ENCODE measurements around the gene HPS1.

HPS1 gene

GRCh38 chr10:98431016-98431415 lies 15.7 kb downstream of the HPS1 start:
- DNase-seq: no peak

DNA sequence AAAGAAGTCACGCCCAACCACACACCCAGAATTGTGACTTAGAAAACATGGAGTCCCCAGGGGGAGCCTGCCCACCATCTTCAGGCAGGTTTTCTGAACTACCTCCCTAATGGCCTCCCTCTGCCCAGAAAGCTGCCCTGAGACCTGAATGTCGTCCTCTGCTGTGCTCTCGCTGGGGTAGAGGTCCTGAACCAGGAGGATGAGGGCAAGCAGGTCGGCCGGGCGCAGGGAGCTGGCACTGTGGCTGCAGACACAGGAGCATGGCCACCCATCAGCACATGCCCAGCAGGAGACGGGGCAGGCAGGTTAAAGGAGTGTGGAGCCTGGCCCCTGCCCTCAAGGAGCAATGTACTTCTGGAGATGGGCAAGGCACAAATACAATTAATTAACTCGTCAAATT lies 16.3 kb downstream of the HPS1 start:
- no peak for DNase-seq

DNA sequence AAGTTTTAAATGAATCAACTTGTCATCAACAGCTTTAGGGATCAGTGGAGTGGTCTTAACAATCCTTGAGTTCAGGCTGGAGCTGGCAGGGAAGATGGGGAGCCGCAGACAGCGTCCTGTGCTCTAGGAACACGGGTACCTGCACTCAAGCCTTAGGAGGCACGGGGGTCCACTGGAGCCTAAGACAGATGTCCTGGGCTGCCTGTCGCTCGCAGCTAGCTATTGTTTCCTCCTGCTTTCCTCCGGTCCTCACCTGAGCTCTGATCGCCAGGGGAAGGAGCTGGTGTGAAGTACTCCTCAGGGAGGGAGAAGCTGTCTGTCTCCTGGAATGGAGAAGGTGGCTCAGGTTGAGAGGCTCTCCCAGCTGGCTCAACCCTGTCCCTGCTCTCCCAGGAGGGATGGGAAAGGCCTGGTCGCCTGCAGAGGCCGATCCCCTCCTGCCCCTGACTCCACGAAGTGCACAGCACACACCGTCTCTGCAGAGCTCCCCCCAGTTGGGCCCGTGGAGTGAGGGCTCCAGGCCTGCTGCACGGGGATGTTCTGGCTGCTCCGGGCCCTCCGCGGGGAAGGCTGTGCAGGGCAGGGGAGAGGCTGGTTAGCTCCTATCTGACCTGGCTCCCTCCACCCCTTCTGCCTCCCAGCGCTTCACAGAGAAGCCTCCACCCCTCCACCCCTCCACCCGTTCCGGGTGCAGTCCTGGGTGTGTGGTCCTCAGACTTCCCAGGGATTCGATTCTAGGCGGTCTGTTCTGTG lies 17.2 kb downstream of the HPS1 start:
- DNase-seq: no peak

DNA sequence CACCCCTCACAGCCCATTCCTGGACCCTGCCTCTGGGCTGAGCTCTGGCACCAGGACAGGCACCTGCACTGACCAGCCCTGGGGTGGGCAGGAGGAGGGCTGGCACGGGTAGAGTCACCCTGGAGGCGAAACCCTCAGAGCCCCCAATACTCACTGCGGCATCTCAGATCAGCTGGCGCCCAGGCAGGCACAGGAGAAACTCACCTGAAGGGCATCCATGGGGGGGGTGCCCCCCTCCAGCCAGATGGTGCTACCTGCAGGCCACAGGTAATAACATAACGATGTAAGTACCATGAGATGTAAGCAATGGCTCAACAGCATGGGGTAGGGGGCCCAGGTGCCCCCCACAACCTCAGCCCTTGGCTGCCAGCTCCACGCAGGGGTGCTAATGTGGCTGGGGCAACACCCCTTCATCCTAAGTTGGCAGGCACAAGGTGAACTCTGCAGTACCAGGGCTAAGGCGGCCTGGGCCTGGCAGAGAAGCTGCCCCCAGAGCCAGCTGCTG lies 19.7 kb downstream of the HPS1 start:
- DNase-seq: no peak

DNA sequence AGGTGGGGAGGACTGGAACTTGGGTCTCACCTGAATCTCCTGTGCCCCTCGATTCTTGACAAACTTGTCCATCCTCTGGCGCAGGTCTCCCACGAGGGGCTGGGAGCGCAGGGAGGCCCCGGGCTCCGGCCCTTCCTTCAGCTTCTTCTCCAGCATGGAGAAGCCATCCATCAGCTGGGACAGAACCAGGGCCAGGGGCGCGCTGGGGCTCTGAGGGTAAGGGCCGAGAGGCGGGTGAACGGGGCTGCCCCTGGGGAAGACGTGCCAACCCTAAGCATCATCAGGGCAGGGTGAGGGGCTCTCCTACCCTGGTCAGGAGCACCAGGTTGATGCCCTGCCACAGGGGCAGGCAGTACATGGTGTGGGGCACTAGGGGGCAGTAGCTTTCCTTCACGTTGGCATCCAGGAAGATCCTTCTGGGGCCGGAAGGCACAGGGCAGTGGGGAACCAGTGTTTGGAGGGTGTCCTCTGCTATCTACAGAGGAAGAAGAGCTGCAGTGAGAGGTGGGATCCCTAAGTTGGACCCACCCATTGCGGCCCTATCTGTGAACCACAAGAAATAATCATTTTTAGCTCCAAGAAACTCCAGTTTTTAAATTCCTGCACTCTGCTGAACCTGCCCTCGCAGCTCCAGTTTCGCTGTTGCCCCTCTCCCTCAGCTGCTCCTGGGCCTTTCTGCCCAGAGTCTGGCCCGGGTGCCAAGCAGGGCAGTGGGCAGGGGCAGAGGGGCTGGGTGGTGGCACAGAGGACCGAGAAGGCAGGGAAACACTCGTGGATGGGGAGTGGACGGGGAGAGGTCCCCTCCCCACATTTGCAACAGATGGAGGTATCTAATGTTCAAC lies 21.0 kb downstream of the HPS1 start:
- DNase-seq: peak; percentile 60

DNA sequence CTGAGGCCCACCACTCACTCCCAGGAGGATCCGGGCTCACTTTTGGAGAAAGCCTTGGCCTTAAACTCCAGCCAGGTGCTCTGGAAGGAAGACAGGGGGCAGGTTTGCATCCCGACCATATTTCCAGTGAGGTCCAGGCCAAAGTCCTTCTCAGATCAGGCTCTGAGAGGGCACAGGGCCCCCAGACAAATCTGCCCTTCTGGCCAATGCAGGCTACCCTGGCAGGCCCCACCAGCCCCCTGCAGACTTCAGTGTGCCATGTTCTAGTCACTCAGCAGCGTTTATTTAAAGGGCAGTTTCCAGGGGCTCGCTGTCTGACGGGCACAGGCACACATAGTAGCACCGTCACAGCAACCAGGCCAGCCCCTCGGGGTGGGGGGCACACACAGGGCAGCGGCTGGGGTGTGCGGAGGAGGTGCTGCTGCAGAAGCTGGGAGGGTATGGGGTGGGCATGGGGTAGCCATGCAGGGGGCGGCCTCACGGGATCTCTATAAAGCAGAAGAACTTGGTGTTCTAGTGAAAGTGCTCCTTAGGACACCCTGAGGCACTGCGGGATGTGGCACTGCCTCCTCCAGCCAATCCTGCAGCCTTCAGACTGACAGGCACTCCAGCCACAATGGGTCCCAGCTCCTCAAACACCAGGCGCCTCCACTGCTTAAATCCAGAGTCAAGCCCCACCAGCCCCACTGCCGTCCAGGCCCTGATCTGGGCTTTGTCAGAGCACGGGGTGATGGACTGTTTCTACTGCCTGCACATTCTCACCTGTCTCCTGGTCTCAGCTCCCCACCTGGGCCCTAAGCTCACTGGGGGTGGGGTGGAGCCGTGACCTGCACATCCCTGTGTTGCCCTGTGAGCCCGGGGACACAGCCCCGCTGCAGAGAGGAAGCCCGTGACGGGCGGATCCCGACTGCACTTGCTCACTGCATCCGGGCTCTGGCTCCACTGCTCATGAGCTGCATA lies 22.2 kb downstream of the HPS1 start:
- DNase-seq: no peak

GRCh38 chr10:98423691-98424120 lies 23.0 kb downstream of the HPS1 start:
- DNase-seq: no peak

GRCh38 chr10:98422182-98422581 lies 24.6 kb downstream of the HPS1 start:
- DNase-seq: no peak

GRCh38 chr10:98420786-98421185 lies 25.9 kb downstream of the HPS1 start:
- DNase-seq: no peak

DNA sequence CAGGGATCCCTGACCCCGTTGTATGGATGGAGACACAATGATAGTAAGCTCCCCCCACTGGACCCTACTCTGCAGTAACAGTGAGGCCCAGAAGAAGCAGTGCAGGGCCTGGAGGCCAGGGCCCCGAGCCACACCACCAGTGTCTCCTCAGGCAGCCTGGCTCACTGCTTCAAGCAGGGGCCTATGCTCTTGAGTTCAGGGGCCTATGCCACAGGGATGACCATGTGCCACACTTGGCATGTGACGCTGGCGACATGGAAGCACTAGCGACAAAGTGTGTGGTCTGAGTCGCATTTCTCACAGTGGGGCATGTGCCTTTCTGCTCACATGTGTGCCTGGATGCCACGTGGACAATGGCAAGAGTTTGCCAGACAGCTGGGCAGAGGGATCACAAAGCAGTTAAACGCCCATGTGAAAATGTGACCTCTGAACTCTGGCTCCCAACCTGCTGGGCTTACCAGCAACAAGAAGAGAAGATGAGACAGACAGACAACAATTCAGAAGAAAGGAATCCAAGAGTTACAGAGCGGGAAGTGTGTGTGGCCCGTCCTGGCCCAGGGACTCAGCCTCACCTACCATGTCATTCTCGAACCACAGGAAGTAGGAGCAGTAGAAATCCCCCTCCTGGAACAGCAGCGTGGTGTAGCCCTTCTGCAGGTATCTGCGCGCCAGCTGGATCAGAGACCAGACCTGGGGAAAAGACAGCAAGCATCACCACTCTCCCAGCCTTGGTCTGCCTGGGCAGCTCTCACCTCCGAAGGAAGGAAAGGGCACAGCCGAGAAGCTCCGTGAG lies 27.1 kb downstream of the HPS1 start:
- DNase-seq: no peak

DNA sequence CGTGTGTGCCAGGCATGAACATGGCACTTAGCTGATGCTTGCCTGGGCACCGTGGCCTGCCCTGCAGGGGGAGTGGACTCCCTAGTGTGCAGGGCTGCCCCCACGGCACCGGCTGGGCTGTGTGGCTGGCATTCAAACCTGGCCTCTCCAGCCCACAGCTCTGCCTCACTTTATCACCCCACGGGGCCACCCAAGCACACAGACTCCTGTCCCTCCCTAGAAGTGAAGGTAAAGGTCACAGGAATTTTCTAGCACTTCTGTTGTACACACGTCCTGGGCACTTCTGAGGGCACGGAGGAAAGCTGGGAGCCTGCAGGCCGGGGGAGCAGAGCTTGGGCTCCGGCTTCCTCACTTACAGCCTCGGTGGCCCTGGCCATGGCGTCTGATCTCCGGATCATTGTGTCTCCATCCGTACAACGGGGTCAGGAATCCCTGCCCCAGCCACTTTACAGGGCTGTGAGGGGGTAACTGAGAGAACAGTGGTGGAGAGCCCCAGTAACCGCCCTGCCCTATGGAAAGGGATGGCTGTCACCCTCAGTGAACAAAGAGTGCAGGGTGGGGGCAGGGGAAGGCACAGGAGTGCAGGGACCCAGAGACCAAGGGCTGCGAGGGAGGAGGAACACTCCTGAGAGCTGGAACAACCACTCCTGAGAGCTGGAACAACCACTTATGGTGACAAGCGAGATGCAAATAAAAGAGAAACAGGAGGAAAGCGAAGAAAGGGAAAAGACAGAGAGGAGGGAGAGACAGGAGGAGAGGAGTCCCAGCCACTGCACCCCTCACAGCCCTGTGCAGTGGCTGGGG lies 27.9 kb downstream of the HPS1 start:
- DNase-seq: no peak

DNA sequence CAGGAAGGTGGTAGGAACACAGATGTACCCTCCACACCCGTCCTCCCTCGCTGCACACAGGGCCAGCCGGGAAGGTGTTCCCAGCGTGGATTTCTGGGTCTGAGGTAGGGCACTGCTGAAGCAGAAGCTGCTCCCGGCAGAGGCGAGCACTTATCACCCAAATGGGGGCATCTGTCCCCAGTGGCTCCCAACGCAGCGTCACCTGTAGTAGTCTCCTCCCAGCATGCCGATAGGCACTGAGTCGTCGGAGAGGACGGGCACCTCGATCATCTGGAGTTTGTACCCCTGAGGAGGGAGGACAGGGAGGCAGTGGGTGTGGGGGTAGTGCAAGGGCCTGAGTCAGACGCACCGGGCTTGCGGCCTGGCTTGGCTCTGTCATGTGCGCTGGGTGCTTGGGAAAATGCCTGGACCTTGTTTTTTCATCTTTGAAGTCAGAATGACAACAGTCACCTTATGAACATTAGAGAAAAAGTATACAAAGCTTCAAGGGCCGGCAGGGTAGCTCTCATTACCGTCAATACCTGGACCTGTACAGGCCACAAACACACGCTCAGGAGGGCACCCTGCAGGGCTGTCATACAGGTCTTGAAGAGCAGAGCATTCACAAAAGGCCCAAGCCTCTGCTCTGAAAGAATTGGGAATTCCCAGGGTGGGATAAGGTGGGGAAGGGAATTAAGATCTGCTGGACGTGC lies 28.6 kb downstream of the HPS1 start:
- no peak for DNase-seq

DNA sequence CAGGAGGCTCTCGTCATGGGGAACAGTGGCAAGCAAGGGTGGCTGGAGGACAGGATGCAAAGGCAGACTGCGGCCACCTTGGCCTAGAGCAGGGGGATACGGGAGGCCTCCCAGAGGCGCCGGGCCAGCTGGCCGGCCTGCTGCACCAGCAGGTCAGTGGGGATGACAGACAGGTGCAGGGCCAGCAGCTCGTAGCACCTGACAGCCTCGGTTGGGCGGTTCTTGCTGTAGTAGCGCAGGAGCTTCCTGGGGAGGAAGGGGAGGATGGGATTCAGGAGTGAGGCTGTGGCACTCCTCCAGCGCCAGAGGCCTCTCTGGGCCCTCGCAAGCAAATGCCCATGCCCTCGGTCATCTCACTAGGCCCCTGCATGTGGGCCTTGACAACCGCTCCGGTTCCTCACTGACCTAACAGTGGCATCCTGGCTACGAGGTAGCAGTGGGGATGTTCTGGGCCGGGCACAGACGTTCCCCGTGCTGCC lies 29.2 kb downstream of the HPS1 start:
- DNase-seq: no peak

DNA sequence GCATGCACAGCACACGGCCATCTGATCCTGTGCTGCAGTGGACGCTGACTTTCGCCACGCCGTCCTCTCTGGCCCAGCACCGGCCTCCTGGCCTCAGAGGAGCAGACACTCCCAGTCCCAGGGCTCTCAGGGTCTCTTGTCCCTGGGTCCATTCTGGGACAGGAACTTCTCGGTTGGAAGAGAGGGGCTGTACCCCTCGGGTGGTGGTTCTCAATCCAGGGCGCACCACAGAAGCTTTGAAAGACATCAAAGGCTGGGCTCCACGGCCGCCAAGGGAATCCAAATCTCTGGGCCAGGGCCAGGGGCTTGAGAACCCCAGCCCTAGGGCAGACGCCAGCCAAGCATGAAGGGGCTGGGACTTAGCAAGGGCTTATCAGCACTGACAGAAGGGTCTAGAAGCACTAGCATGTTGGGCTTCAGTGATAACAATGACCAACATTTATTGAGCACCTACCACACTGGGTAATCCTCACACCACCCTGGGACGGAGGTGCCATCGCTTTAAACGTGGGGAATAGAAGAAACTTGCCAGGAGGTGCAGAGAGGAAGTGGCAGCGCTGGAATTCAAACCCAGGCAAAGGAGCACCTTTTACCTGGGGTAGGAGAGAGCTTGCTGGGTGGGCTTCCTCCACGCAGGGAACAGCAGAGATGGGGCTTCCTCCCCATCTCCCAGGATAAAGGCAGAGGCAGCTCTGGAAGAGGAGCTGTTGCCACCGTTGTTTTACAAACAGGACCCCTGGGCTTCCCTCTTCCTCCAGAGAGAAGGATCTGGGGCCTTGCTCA lies 29.9 kb downstream of the HPS1 start:
- no peak for DNase-seq

- DNase-seq: no peak
Observed at GRCh38 chr10:98415731-98416119, 31.0 kb downstream of the HPS1 start.

- peak; percentile 42 for DNase-seq
Observed at GRCh38 chr10:98414932-98415730, 31.6 kb downstream of the HPS1 start, which contains the start of gene PYROXD2. TSS of gene PYROXD2 (minus strand) at chr10:98415182. CDS start at chr10:98415135, 47 bp downstream.

DNA sequence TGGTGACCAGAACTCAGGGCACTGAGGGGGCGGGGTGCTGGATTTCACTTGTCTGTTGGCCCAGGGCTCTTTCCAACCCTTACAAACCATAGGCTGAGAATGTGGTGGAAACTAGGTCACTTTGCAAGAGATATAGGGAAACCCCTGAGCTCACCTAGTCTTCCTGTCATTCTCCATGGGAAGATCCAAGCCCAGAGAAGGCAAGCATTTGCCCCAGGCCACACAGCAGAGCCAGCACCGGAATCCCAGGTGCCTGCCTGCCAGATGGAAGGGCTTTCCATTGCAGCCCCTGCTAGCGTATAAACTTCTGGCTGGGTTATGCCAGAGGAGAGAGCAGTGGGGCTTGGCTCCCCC lies 32.2 kb downstream of the HPS1 start:
- no peak for DNase-seq

DNA sequence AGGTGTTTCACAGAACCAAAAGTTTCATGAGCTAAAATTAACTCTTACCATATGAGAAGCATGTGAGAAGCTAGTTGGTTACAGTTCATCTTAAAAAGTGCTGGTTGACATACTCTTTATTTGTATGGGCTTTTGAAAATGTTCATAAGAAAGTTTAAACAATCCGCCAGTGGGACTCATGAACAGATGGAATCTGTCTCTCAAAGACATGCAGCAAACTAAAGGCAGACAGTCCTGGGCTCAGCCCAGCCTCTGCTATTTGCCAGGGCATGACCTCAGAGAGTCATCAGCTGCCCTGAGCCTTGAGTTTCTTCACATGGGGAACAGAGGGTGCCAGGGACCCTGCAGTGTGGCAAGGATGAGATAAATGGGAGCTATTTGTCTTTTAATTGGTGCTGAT lies 35.0 kb downstream of the HPS1 start:
- no peak for DNase-seq

- DNase-seq: no peak
Observed at GRCh38 chr10:98411166-98411565, 35.6 kb downstream of the HPS1 start.

All from activated CD4-positive, alpha-beta T cell treated with anti-CD3 and anti-CD28 coated beads, Interleukin-2, amount 50 U/mL, for 16 hours (primary cell).